ENCODE measurements around the gene SIGMAR1. TPM values are rescaled to one million over a fixed set of nuclear protein-coding genes. Genes with fewer than 3 reads are reported as not detected.

Gene SIGMAR1
- polyA plus RNA-seq, 1 donor from 2014 or later, result 63.1 TPM

DNA sequence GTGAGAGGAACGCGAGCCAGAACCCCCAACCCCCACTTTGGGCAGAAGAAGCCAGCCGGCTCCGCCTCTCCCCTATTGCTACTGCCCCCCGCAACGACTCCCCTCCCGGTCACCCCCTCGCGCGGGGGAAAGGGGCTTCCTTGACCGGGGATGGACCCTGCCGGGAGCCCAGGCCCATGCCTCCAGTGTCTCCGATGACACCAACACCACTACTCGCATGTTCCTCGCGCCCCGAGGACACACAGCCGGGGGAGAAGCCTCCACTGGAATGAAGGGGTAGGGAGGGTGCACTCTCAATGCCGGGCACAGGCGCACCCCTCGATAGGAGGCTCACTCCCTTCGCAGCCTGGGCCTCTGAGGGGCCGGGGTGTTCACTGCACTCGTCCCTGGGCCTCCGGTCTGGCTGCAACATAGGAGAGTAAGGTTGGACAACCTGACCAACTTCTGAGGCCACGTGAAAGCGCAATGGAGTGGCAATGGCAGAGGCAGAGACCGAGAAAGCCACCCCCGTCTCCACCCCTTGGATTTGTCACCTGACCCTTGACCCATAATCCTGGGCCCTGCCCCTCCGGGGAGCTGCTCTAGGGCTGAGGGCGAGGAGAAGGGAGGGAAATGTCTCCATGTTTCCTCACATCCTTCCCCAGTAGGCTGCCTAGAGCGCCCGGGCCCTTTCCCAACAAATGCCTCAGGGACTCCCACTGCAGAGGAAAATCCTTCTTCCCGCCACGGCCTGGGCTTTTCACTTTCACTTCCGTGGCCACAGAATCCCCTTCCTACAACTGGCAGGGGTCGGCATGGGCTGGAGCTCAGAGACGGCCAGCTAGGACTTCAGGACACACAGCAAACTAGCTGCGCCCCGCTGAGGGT, 47.0 kb downstream of the SIGMAR1 start:
- Mint-ChIP-seq H3K9me3 (no peaks in the 10 kb centered on the region), H3K4me3 (peak overlapping the region; percentile 42 to 92 (median 83)), H3K36me3 (no peaks in the 10 kb centered on the region), H3K27ac (no peak overlapping the region), H3K4me1 (peaks cover 0 to 25% (median 20%) of the 10 kb centered on the region in 3 donors), H3K27me3 (peaks cover 69% of the 10 kb centered on the region)

DNA sequence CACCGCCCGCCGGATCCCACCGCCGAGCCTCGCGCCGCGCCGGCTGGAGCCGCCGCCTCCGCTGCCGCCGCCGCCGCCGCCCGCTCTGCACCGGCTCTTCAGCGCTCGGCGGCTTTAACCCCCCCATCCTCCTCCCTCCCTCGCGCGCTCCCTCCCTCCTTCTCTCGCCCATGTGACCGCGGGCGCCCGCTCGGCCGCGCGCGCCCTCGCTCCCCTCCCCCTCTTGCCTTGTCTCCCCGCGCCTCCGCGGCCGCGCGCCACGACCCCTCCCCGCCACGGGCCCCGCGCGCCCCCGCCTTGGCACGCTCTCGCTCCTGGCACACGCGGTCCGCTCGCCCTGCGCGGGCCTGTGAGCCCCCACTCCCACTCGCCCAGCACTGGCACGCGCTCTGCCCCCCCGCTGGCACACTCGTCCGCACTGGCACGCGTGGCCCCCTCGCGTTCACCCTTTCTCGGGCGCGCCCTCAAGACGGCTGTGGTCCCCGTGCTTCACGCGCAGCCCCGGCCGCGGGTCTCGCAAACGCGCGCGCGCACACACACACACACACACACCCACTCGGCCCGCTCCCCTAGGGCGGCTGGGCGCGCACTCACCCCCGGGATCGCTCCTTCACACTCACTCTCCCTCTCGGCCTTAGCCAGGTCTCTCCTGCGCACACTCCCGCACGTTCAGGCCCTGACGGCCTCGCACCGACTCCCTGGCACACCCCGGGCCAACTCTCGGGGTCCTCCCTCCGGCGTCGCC, 47.8 kb downstream of the SIGMAR1 start, which contains the start of gene CNTFR:
Gene CNTFR, minus strand, starts transcription at position 89 of the 745 bp plus-strand sequence. CDS start 20,743 bp downstream, outside the sequence.
- H3K27ac Mint-ChIP-seq, result peak within 1 kb of the TSS in 1 of 3 donors; percentile 91
- H3K9me3 Mint-ChIP-seq, result no peaks in the 10 kb centered on the region
- no peaks in the 10 kb centered on the region for H3K36me3 Mint-ChIP-seq
- peak within 1 kb of the TSS; percentile 42 to 94 (median 84) for H3K4me3 Mint-ChIP-seq
- H3K27me3 Mint-ChIP-seq, result peaks cover 73% of the 10 kb centered on the region
- H3K4me1 Mint-ChIP-seq, result peaks cover 0 to 25% (median 20%) of the 10 kb centered on the region in 3 donors

DNA sequence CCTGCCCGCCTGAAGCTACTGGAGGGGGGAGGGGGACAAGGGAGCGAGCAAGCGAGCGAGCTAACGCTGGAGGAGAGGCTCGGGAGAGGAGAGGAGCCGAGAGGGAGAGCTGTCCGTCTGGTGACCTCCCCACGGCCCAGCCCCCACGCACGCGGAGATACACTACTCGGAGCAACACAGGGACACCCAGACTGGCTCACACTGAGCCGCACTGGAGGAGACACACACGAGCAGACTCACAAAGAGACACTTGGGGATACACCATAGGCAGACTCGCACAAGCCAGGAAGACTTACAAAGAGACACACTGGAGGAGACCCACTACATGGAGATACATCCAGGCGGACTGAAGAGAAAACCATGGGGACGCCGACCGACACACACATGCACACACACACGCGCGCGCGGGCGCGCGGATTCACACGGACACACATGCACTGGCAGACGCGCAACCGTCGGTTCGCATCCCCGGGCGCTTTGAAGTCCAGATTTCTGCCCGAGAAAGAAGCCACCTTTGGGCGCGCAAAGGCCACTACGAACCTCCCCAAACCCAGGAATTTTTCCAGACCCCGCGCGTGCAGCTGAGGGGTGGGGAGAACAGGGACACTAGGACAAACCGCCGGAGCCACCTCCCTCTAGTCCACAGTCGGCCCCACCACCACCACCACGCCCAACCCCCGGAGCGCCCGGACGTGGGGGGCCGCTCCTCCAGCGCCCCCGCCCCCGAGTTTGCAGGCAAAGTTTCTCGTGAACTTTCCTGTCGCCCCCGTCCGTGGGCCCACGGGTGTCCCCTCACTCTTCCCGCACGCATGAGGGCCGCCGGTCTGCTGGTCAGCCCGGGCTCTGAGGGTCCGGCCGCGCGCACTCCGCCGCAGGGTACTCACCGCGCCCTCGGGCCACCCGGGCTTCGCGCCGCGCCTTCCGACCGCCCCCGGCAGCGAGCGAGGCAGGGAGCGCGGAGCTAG, 48.6 kb downstream of the SIGMAR1 start:
- H3K9me3 Mint-ChIP-seq, result no peaks in the 10 kb centered on the region
- peaks cover 78% of the 10 kb centered on the region for H3K27me3 Mint-ChIP-seq
- peak overlapping the region in 1 of 3 donors; percentile 91 for H3K27ac Mint-ChIP-seq
- H3K36me3 Mint-ChIP-seq, result no peaks in the 10 kb centered on the region
- peaks cover 0 to 25% (median 20%) of the 10 kb centered on the region in 3 donors for H3K4me1 Mint-ChIP-seq
- H3K4me3 Mint-ChIP-seq, result peak overlapping the region; percentile 21 to 94 (median 80)

DNA sequence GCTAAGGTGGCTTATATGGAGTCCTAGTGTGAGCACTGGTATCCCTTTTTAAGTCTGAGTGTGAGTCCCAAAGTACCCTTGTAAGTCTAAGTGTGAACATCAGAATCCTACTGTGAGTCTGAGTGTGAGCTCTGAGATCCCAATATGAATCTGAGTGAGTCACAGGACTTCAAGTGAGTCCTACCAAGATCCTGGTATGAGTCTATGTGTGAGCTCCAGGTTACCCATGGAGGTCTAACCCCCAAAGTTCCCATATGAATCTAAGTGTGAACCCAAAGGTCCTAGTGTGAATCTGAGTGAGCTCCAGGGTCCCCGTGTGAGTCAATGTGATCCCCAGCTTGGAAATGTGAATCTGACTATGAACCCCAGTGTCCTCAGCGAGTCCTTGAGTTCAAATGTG, 50.3 kb downstream of the SIGMAR1 start:
- H3K4me3 Mint-ChIP-seq, result peak overlapping the region in 2 of 4 donors; percentile 21 to 25
- no peak overlapping the region for H3K27ac Mint-ChIP-seq

DNA sequence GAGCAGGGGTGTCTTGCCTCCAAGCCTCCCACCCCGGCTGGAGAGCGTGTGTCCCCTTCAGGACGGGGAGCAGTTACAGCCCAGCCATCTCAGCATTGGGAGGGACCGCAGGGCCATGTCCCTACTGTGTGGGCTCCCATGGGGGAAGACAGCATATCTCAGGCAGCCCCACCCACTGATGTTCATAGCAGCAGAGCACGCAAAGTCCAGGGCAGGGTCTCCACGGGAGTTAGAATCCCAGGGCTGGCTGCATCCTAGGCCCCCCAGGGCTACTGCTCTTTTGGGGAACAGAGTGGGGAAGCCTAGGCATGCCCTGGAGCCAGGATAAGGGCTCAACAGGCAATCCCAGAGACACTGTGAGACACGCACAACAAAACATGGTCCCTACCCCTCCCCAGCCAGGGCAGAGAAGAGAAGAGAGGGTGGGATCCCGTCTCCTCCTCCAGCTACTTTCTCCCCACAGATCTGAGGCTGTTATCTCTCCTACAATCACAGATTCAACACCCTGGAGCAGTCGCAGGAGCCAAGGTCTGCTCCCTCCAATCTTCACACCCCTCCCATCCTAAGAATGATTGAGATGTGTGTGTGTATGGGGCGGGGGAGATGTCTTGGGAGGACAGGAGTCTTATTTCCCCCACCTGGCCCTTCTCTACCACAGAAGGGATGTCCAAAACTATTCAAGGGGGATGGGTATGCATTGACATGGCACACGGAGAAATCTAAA, 51.5 kb downstream of the SIGMAR1 start:
- H3K9me3 Mint-ChIP-seq, result no peaks in the 10 kb centered on the region
- H3K4me3 Mint-ChIP-seq, result no peak overlapping the region
- no peaks in the 10 kb centered on the region for H3K36me3 Mint-ChIP-seq
- H3K4me1 Mint-ChIP-seq, result peaks cover 0 to 15% (median 11%) of the 10 kb centered on the region in 3 donors
- peaks cover 59% of the 10 kb centered on the region for H3K27me3 Mint-ChIP-seq
- no peak overlapping the region for H3K27ac Mint-ChIP-seq

More for the DNA sequence above, 50.3 kb downstream of the SIGMAR1 start:
- no peaks in the 10 kb centered on the region for H3K36me3 Mint-ChIP-seq
- H3K9me3 Mint-ChIP-seq, result no peaks in the 10 kb centered on the region
- peaks cover 0 to 19% (median 13%) of the 10 kb centered on the region in 3 donors for H3K4me1 Mint-ChIP-seq
- peaks cover 64% of the 10 kb centered on the region for H3K27me3 Mint-ChIP-seq

DNA sequence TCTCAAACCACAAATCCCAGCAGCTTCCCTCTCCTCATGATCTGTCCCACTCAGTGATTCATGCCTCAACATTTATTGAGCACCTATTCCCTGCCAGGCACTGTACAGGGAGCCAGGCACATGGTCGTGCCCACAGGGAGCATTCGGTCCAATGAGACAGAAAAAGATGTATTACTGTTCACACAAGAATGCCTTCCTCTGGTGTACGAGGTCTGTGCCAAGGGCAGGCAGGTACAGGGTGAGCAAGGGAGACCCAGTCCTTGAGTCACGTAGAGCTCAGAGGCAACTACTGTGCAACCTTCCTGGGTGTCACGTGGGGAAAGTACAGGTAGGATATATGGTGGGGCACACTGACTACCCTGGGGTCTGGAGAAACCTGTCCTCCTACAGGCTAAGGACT, 52.6 kb downstream of the SIGMAR1 start:
- no peaks in the 10 kb centered on the region for H3K36me3 Mint-ChIP-seq
- no peaks in the 10 kb centered on the region for H3K9me3 Mint-ChIP-seq
- peaks cover 61% of the 10 kb centered on the region for H3K27me3 Mint-ChIP-seq
- no peak overlapping the region for H3K27ac Mint-ChIP-seq
- H3K4me3 Mint-ChIP-seq, result no peak overlapping the region
- H3K4me1 Mint-ChIP-seq, result peaks cover 0 to 11% (median 6%) of the 10 kb centered on the region in 3 donors

Other genes starting within 250 kb of the SIGMAR1 start
- gene FAM219A, start 179.2 kb downstream of the SIGMAR1 start, polyA plus RNA-seq, result 1.1 TPM
- gene DNAI1, start 179.0 kb downstream of the SIGMAR1 start, polyA plus RNA-seq, result not detected
- gene ENHO, start 114.8 kb downstream of the SIGMAR1 start, polyA plus RNA-seq, result not detected
- not detected for gene CNTFR, start 48.1 kb downstream of the SIGMAR1 start, polyA plus RNA-seq
- 48.4 TPM for gene RPP25L, start 25.7 kb downstream of the SIGMAR1 start, polyA plus RNA-seq
- gene DCTN3, start 17.3 kb downstream of the SIGMAR1 start, polyA plus RNA-seq, result 113 TPM
- not detected for gene ARID3C, start 8.7 kb downstream of the SIGMAR1 start, polyA plus RNA-seq
- gene GALT, start 8.9 kb upstream of the SIGMAR1 start, polyA plus RNA-seq, result 37.2 TPM
- gene IL11RA, start 14.4 kb upstream of the SIGMAR1 start, polyA plus RNA-seq, result 4.7 TPM
- not detected for gene CCL27, start 24.9 kb upstream of the SIGMAR1 start, polyA plus RNA-seq
- gene CCL19, start 53.5 kb upstream of the SIGMAR1 start, polyA plus RNA-seq, result not detected
- gene CCL21, start 72.3 kb upstream of the SIGMAR1 start, polyA plus RNA-seq, result not detected

All from IgD-negative memory B cell (primary cell).